IMR-90 (cell line): Measurements from ENCODE around the gene MFSD6. TPM values are rescaled to one million over a fixed set of nuclear protein-coding genes. Genes with fewer than 3 reads are reported as not detected.

Source experiments
- ATAC-seq: fragments of 200-7000 bp; cut with Tn5 transposase; 2 replicates; pipeline ENCODE4 v1.9.1; 2020; ENCODE audit warnings: low read depth, mild to moderate bottlenecking, moderate library complexity
- BruUV-seq: library from RNA; stranded (reverse); fragments of 400-500 nt; replicated peaks from 2 replicates; lab custom pipeline; 2021; lab: Mats Ljungman, UMichigan
- CTCF ChIA-PET: fragments of 300-600 bp; formaldehyde crosslinking; extraction: SDS; loops from one replicate; lab custom pipeline; 2021; ENCODE audit warnings: antibody characterized with exemption; lab: Yijun Ruan, JAX
- POLR2A ChIA-PET: fragments of 300-600 bp; sonication (Branson Sonifier 250); formaldehyde crosslinking; loops from one replicate; lab custom pipeline; 2022; ENCODE audit warnings: antibody characterized with exemption; ENCODE audit not compliant: unreplicated experiment; lab: Charles Lee
- DNase-seq: peaks from one replicate; pipeline ENCODE4 v3.0.0; 2013
- H2AFZ ChIP-seq: replicated peaks from 2 replicates; pipeline ENCODE3; 2013; ENCODE audit warnings: low read length, mild to moderate bottlenecking; ENCODE audit not compliant: poor library complexity
- H2AK5ac ChIP-seq: 2 replicates; pipeline ENCODE4 v1.6.1; 2013; ENCODE audit warnings: low read depth, low read length, inconsistent platforms
- H2AK9ac ChIP-seq: replicated peaks from 2 replicates; pipeline ENCODE3; 2013; ENCODE audit warnings: mild to moderate bottlenecking, low read depth, low read length, moderate library complexity; ENCODE audit not compliant: poor library complexity
- H2BK120ac ChIP-seq: 2 replicates; pipeline ENCODE4 v1.6.1; 2013; ENCODE audit warnings: low read depth, low read length, inconsistent platforms
- H2BK15ac ChIP-seq: 3 replicates; pipeline ENCODE4 v1.6.1; 2013; ENCODE audit warnings: low read depth, low read length, inconsistent platforms
- H2BK20ac ChIP-seq: 2 replicates; pipeline ENCODE4 v1.6.1; 2013; ENCODE audit warnings: low read depth, mild to moderate bottlenecking, inconsistent platforms, low read length, moderate library complexity
- H2BK5ac ChIP-seq: 2 replicates; pipeline ENCODE4 v1.6.1; 2013; ENCODE audit warnings: mild to moderate bottlenecking, low read depth, low read length, inconsistent platforms; ENCODE audit not compliant: poor library complexity, severe bottlenecking
- H3K14ac ChIP-seq: replicated peaks from 2 replicates; pipeline ENCODE4 v1.6.1; 2013; ENCODE audit warnings: low read depth, low read length, inconsistent platforms
- H3K18ac ChIP-seq: 2 replicates; pipeline ENCODE4 v1.6.1; 2013; ENCODE audit warnings: low read depth, low read length, control low read depth
- H3K23ac ChIP-seq: 2 replicates; pipeline ENCODE4 v1.6.1; 2013; ENCODE audit warnings: low read depth, low read length, inconsistent platforms
- H3K27ac ChIP-seq: 2 replicates; pipeline ENCODE4 v1.5.1; 2013; ENCODE audit warnings: mild to moderate bottlenecking, control low read depth, low read length; ENCODE audit not compliant: insufficient read depth
- H3K27me3 ChIP-seq: 2 replicates; pipeline ENCODE4 v1.6.1; 2013; ENCODE audit warnings: low read length; ENCODE audit not compliant: control insufficient read depth, insufficient read depth
- H3K36me3 ChIP-seq: 2 replicates; pipeline ENCODE4 v1.6.1; 2013; ENCODE audit warnings: low read length, mixed read lengths; ENCODE audit not compliant: control insufficient read depth, insufficient read depth
- H3K4ac ChIP-seq: 2 replicates; pipeline ENCODE4 v1.6.1; 2013; ENCODE audit warnings: low read depth, low read length, inconsistent platforms
- H3K4me1 ChIP-seq: 2 replicates; pipeline ENCODE4 v1.6.1; 2013; ENCODE audit warnings: low read length, mixed read lengths; ENCODE audit not compliant: control insufficient read depth, insufficient read depth
- H3K4me2 ChIP-seq: 2 replicates; pipeline ENCODE4 v1.6.1; 2013; ENCODE audit warnings: low read depth, mild to moderate bottlenecking, control low read depth, low read length, moderate library complexity
- H3K4me3 ChIP-seq: 2 replicates; pipeline ENCODE4 v1.5.1; 2013; ENCODE audit warnings: low read depth, mild to moderate bottlenecking, control low read depth, low read length, moderate library complexity; ENCODE audit not compliant: insufficient read depth
- H3K56ac ChIP-seq: 2 replicates; pipeline ENCODE4 v1.6.1; 2013; ENCODE audit warnings: low read length, inconsistent platforms; ENCODE audit not compliant: insufficient read depth; ENCODE audit errors: extremely low read depth
- H3K79me1 ChIP-seq, 2 experiments: 2 replicates each; pipeline ENCODE4 v1.6.1; 2013; ENCODE audit warnings: low read length in 2 of 2, inconsistent platforms in 1 of 2, low read depth in 1 of 2
- H3K9ac ChIP-seq: 2 replicates; pipeline ENCODE4 v1.6.1; 2013; ENCODE audit warnings: low read depth, low read length, control low read depth
- H3K9me1 ChIP-seq: 2 replicates; pipeline ENCODE4 v1.6.1; 2013; ENCODE audit warnings: low read length, inconsistent platforms; ENCODE audit not compliant: insufficient read depth
- H3K9me3 ChIP-seq: 2 replicates; pipeline ENCODE4 v1.6.1; 2013; ENCODE audit warnings: low read length; ENCODE audit not compliant: control insufficient read depth, insufficient read depth
- H4K20me1 ChIP-seq: 2 replicates; pipeline ENCODE4 v1.6.1; 2013; ENCODE audit warnings: low read length, inconsistent platforms; ENCODE audit not compliant: insufficient read depth
- H4K5ac ChIP-seq: 2 replicates; pipeline ENCODE4 v1.6.1; 2013; ENCODE audit warnings: mild to moderate bottlenecking, low read depth, low read length, control low read depth
- H4K8ac ChIP-seq, 2 experiments: 2 replicates each; pipeline ENCODE4 v1.6.1; 2013; ENCODE audit warnings: low read depth in 2 of 2, low read length in 2 of 2, control low read depth in 1 of 2, inconsistent platforms in 1 of 2
- H4K91ac ChIP-seq: 2 replicates; pipeline ENCODE4 v1.6.1; 2013; ENCODE audit warnings: low read depth, low read length, inconsistent platforms; ENCODE audit not compliant: insufficient read depth
- BHLHE40 ChIP-seq: fragments of 150-350 bp; IDR thresholded peaks from 2 replicates; pipeline ENCODE4 v1.6.1; 2016; ENCODE audit warnings: mild to moderate bottlenecking, low read depth, low read length
- CEBPB ChIP-seq: IDR thresholded peaks from 2 replicates; pipeline ENCODE4 v1.6.1; 2012; ENCODE audit warnings: low read depth, low read length, improper control_type of control experiment
- CHD1 ChIP-seq: IDR thresholded peaks from 2 replicates; pipeline ENCODE4 v1.6.1; 2012; ENCODE audit warnings: low read depth, low read length, improper control_type of control experiment
- FOS ChIP-seq: fragments of 150-350 bp; IDR thresholded peaks from 2 replicates; pipeline ENCODE4 v1.6.1; 2016; ENCODE audit warnings: low read depth, low read length
- MAFK ChIP-seq: IDR thresholded peaks from 2 replicates; pipeline ENCODE4 v1.6.1; 2012; ENCODE audit warnings: low read depth, low read length, improper control_type of control experiment
- MAZ ChIP-seq: IDR thresholded peaks from 2 replicates; pipeline ENCODE4 v1.6.1; 2012; ENCODE audit warnings: low read depth, mild to moderate bottlenecking, low read length, improper control_type of control experiment, moderate library complexity, borderline replicate concordance
- MXI1 ChIP-seq: IDR thresholded peaks from 2 replicates; pipeline ENCODE4 v1.6.1; 2012; ENCODE audit warnings: low read depth, mild to moderate bottlenecking, low read length, moderate library complexity, borderline replicate concordance
- NFE2L2 ChIP-seq: fragments of 150-350 bp; IDR thresholded peaks from 2 replicates; pipeline ENCODE4 v1.6.1; 2016; ENCODE audit warnings: low read depth, mild to moderate bottlenecking, low read length
- POLR2A ChIP-seq: IDR thresholded peaks from 2 replicates; pipeline ENCODE4 v1.6.1; 2012; ENCODE audit warnings: mild to moderate bottlenecking, low read depth, low read length
- RAD21 ChIP-seq: IDR thresholded peaks from 2 replicates; pipeline ENCODE4 v1.6.1; 2012; ENCODE audit warnings: low read length, improper control_type of control experiment
- RCOR1 ChIP-seq: IDR thresholded peaks from 2 replicates; pipeline ENCODE4 v1.6.1; 2012; ENCODE audit warnings: mild to moderate bottlenecking, low read length, improper control_type of control experiment; ENCODE audit not compliant: insufficient replicate concordance
- RFX5 ChIP-seq: IDR thresholded peaks from 2 replicates; pipeline ENCODE4 v1.8.0; 2012; ENCODE audit warnings: low read depth, mild to moderate bottlenecking, low read length, moderate library complexity
- SMC3 ChIP-seq: fragments of 150-350 bp; IDR thresholded peaks from 2 replicates; pipeline ENCODE4 v1.6.1; 2016; ENCODE audit warnings: low read depth, mild to moderate bottlenecking, antibody characterized with exemption, low read length, moderate library complexity
- WGBS, 2 experiments: methylation state at CpG; one replicate each; pipeline versions ENCODE4 v1.1.5 to v1.1.7; 2013; ENCODE audit warnings: missing lambda C conversion rate in 2 of 2; ENCODE audit not compliant: insufficient read length in 1 of 2; ENCODE audit errors: extremely low coverage in 2 of 2; 5-methylcytosine and 5-hydroxymethylcytosine counted together
- dilution Hi-C: fragments of 300-500 bp; cut with HindIII; formaldehyde crosslinking; loops from one replicate; pipeline ENCODE4 v1.14.3; 2018; ENCODE audit warnings: low sequenced_read_pairs; ENCODE audit not compliant: unreplicated experiment
- in situ Hi-C: fragments of 300-500 bp; cut with MboI; formaldehyde crosslinking; loops from 3 replicates; pipeline ENCODE4 v1.14.3; 2019; ENCODE audit warnings: low sequenced_read_pairs, inconsistent platforms, mixed read lengths
- intact Hi-C: fragments of 100-400 bp; cut with micrococcal nuclease; formaldehyde crosslinking; loops from 2 replicates; pipeline ENCODE4 v1.10.0; 2022
- polyA plus RNA-seq, 3 experiments: library from polyadenylated mRNA; depleted of rRNA; stranded (reverse); fragments of >200 nt; gene quantifications; 2 replicates each; pipeline ENCODE4 v1.2.3, GENCODE V29; 2012; ENCODE audit warnings: low replicate concordance in 1 of 3
- total RNA-seq: library from RNA; depleted of rRNA; stranded (reverse); fragments of >200 nt; gene quantifications from 2 replicates; pipeline ENCODE4 v1.2.3, GENCODE V29; 2012
- TF ChIP-seq, protein P1 (sequence below): fragments of 150-350 bp; IDR thresholded peaks from 2 replicates; pipeline ENCODE4 v1.6.1; 2017; ENCODE audit warnings: mild to moderate bottlenecking, antibody characterized with exemption, low read length, low read depth
- TF ChIP-seq, protein P2 (sequence below): conservative IDR thresholded peaks from 2 replicates; pipeline ENCODE4 v1.5.1; 2012; ENCODE audit warnings: mild to moderate bottlenecking, low read depth, low read length, improper control_type of control experiment
- TF ChIP-seq, protein P3 (sequence below): fragments of 150-350 bp; IDR thresholded peaks from 2 replicates; pipeline ENCODE4 v1.6.1; 2016; ENCODE audit warnings: low read depth, mild to moderate bottlenecking, low read length, moderate library complexity, borderline replicate concordance

The MFSD6 gene
- total and polyA plus RNA-seq, 2 of the 4 experiments (the other 2 are of a cell fraction) = 4.2 to 7.7 TPM

DNA sequence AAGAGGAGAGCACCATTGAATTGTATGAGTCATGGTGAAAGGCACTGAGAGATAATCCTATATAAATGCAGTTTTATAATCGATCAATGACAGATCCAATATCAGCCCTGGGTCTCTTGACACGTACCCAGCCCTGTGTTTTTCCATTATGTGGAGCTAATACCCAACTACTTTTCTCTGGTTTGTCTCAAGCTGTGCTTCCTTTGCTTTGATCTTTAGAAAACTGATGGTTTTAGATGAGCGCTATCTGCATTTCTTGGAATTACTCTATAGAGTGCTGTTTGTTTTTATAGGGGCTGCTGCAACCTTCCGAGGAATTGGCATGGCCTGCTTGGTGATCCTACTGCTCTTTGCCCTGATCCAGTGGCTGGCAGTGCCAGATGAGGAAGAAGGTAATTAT lies 81.3 kb downstream of the MFSD6 start:
- no peak overlapping the region for H2AFZ ChIP-seq
- H4K20me1 ChIP-seq = no peaks in the 10 kb centered on the region
- no peak overlapping the region for H2AK9ac ChIP-seq
- H3K27me3 ChIP-seq = no peaks in the 10 kb centered on the region
- no peak overlapping the region for H3K56ac ChIP-seq
- H3K4me2 ChIP-seq = no peak overlapping the region
- H3K4me3 ChIP-seq = no peak overlapping the region
- H4K91ac ChIP-seq = no peak overlapping the region
- no peak overlapping the region for H3K4ac ChIP-seq
- H3K9me1 ChIP-seq = no peaks in the 10 kb centered on the region
- no peaks in the 10 kb centered on the region for H3K4me1 ChIP-seq
- in situ Hi-C loops (no loop called here), intact Hi-C loops (no loop called here), dilution Hi-C loops (no loop called here)
- no peak overlapping the region for H3K18ac ChIP-seq
- no peak overlapping the region for H3K23ac ChIP-seq
- H2AK5ac ChIP-seq = no peak overlapping the region
- no CpG with 5 or more reads among the region's 4 CpGs for WGBS, 2 experiments
- 0 out of 2 replicates have a peak, but pooled peaks cover 1% of the 10 kb centered on the region for H3K9me3 ChIP-seq
- no peak overlapping the region for H3K27ac ChIP-seq
- H3K79me1 ChIP-seq = no peaks in the 10 kb centered on the region
- TF ChIP-seq FOS (no peak), RFX5 (no peak), CEBPB (no peak), MXI1 (no peak), MAZ (no peak), MAFK (no peak), BHLHE40 (no peak), POLR2A (no peak), RAD21 (no peak), CHD1 (no peak), SMC3 (no peak), RCOR1 (no peak), NFE2L2 (no peak)
- TF ChIP-seq, protein P1, sequence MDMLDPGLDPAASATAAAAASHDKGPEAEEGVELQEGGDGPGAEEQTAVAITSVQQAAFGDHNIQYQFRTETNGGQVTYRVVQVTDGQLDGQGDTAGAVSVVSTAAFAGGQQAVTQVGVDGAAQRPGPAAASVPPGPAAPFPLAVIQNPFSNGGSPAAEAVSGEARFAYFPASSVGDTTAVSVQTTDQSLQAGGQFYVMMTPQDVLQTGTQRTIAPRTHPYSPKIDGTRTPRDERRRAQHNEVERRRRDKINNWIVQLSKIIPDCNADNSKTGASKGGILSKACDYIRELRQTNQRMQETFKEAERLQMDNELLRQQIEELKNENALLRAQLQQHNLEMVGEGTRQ = no peak
- TF ChIP-seq, protein P2, sequence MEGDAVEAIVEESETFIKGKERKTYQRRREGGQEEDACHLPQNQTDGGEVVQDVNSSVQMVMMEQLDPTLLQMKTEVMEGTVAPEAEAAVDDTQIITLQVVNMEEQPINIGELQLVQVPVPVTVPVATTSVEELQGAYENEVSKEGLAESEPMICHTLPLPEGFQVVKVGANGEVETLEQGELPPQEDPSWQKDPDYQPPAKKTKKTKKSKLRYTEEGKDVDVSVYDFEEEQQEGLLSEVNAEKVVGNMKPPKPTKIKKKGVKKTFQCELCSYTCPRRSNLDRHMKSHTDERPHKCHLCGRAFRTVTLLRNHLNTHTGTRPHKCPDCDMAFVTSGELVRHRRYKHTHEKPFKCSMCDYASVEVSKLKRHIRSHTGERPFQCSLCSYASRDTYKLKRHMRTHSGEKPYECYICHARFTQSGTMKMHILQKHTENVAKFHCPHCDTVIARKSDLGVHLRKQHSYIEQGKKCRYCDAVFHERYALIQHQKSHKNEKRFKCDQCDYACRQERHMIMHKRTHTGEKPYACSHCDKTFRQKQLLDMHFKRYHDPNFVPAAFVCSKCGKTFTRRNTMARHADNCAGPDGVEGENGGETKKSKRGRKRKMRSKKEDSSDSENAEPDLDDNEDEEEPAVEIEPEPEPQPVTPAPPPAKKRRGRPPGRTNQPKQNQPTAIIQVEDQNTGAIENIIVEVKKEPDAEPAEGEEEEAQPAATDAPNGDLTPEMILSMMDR = no peak
- TF ChIP-seq, protein P3, sequence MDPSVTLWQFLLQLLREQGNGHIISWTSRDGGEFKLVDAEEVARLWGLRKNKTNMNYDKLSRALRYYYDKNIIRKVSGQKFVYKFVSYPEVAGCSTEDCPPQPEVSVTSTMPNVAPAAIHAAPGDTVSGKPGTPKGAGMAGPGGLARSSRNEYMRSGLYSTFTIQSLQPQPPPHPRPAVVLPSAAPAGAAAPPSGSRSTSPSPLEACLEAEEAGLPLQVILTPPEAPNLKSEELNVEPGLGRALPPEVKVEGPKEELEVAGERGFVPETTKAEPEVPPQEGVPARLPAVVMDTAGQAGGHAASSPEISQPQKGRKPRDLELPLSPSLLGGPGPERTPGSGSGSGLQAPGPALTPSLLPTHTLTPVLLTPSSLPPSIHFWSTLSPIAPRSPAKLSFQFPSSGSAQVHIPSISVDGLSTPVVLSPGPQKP = no peak
- ChIA-PET POLR2A (no interaction called here), CTCF (no interaction called here)
- H2BK15ac ChIP-seq = no peak overlapping the region
- H4K8ac ChIP-seq = no peak overlapping the region
- H2BK20ac ChIP-seq = no peak overlapping the region
- ATAC-seq = no peak
- BruUV-seq = no TSS peak
- no peak overlapping the region for H3K14ac ChIP-seq
- H4K5ac ChIP-seq = no peak overlapping the region
- H2BK5ac ChIP-seq = no peak overlapping the region
- no peak for DNase-seq
- peaks cover 3% of the 10 kb centered on the region; the same call in 1 of the 2 replicates for H3K36me3 ChIP-seq
- no peak overlapping the region for H3K9ac ChIP-seq
- H2BK120ac ChIP-seq = no peak overlapping the region
